A172 (cell line): ENCODE results near the gene VASN. TPM values are rescaled to one million over a fixed set of nuclear protein-coding genes. Genes with fewer than 3 reads are reported as not detected.

Experiments
- DNase-seq: peaks from one replicate; pipeline ENCODE4 v3.0.0-alpha.2; 2015; ENCODE audit warnings: low spot score
- total RNA-seq: library from RNA; depleted of rRNA; stranded (reverse); fragments of >200 nt; shearing (Covaris generic); gene quantifications from 2 replicates; pipeline ENCODE4 v1.2.3, GENCODE V29; 2014

VASN gene
- total RNA-seq, 1 experiment from 2014 or later = 100 TPM

GRCh38 chr16:4370570-4371356 lies 885 bp upstream of the VASN start:
- DNase-seq = peak; percentile 95

GRCh38 chr16:4372001-4372577 lies 441 bp downstream of the VASN start:
- DNase-seq = no peak

GRCh38 chr16:4372578-4373355 lies 1.1 kb downstream of the VASN start:
- DNase-seq = peak; percentile 86

- no peak for DNase-seq
These were observed 1.8 kb downstream of the VASN start for GRCh38 chr16:4373356-4373908.

GRCh38 chr16:4373909-4374742 lies 2.5 kb downstream of the VASN start:
- DNase-seq = peak; percentile 80

GRCh38 chr16:4375717-4376116 lies 4.1 kb downstream of the VASN start:
- peak; percentile 87 for DNase-seq

GRCh38 chr16:4376126-4376892 lies 4.7 kb downstream of the VASN start:
- peak; percentile 81 for DNase-seq

GRCh38 chr16:4376893-4377572 lies 5.4 kb downstream of the VASN start:
- no peak for DNase-seq

GRCh38 chr16:4377573-4378154 lies 6.0 kb downstream of the VASN start:
- DNase-seq = peak; percentile 64

GRCh38 chr16:4378161-4378666 lies 6.6 kb downstream of the VASN start:
- DNase-seq = peak; percentile 68

- no peak for DNase-seq
These were observed 7.5 kb downstream of the VASN start for GRCh38 chr16:4378999-4379690.

GRCh38 chr16:4380119-4381063 lies 8.7 kb downstream of the VASN start:
- no peak for DNase-seq

- DNase-seq = no peak
These were observed 9.7 kb downstream of the VASN start for GRCh38 chr16:4381072-4381934.

GRCh38 chr16:4381935-4382794 lies 10.5 kb downstream of the VASN start:
- DNase-seq = no peak

GRCh38 chr16:4382795-4383357 lies 11.2 kb downstream of the VASN start:
- no peak for DNase-seq
